GM12874 (cell line): ENCODE results near the gene SCAF8.

ENCODE experiments used
- TF ChIP-seq, protein P1 (sequence below): IDR thresholded peaks from 2 replicates; pipeline ENCODE4 v1.5.1; 2011; ENCODE audit warnings: low read depth, mild to moderate bottlenecking, control low read depth, low read length, moderate library complexity; ENCODE audit not compliant: insufficient read depth

Gene SCAF8

DNA sequence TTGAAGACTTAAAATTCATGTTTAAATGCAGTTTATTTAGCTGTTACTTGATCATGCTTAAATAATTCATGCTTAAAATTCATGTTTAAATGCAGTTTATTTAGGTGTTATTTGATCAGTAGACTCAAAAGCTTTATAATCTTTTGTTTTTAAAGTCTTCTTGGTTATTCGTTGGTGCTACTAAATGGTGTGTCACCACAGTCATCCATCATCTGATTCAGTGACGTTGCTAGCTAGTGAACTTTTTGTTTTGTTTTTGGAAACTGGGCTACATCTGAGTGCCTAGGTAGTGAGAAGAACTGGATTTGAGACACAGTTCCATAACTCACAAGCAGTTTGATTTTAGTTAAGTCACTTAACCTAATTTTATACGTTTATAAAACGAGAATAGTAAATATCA, 20.9 kb downstream of the SCAF8 start:
- TF ChIP-seq, protein P1, sequence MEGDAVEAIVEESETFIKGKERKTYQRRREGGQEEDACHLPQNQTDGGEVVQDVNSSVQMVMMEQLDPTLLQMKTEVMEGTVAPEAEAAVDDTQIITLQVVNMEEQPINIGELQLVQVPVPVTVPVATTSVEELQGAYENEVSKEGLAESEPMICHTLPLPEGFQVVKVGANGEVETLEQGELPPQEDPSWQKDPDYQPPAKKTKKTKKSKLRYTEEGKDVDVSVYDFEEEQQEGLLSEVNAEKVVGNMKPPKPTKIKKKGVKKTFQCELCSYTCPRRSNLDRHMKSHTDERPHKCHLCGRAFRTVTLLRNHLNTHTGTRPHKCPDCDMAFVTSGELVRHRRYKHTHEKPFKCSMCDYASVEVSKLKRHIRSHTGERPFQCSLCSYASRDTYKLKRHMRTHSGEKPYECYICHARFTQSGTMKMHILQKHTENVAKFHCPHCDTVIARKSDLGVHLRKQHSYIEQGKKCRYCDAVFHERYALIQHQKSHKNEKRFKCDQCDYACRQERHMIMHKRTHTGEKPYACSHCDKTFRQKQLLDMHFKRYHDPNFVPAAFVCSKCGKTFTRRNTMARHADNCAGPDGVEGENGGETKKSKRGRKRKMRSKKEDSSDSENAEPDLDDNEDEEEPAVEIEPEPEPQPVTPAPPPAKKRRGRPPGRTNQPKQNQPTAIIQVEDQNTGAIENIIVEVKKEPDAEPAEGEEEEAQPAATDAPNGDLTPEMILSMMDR = no peak

DNA sequence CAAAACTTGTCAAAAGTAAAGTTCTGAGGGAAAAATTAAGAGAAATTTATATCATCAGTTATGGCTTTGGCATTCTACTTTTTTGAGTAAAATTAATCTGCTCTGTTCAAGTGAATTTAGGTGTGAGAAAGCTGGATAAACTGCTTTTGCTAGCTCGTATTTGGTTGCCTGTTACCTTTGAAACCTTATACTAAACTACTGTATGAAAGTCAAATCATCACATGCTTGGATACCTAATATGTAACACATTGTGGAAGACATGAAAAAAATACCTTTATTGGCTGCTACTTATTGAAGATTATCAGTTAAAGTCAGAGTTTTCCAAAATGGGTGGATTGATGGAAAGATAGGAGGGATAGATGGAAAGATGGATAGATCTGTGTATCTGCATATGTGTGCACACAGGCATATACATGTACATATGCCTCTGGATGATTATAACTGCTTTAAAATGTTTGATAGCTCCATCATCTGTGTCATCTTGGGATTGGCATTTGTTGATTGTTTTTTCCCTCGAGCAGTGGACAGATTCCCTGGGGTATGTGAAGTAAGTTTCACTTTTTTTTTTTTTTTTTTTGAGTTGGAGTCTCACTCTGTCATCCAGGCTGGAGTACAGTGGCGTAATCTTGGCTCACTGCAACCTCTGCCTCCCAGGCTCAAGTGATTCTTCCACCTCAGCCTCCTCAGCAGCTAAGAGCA, 24.3 kb downstream of the SCAF8 start:
- TF ChIP-seq, protein P1 = no peak

DNA sequence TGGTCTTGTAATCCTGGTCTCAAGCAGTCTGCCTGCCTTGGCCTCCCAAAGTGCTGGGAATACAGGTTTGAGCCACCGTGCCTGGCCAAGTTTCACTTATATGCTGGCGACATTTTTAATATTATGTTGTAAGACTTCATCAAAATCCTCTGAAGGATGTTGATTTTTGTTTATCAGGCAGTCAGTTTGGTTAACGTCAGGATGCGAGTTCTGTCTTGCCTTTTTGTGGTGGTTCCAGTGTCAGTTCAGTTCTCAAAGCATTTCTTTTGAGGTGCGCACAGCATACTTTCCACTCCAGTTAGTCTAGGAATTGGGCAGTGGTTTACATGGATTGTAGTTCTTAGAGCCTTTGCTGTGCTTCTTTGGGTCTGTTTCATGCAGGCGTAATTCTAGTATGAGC, 24.9 kb downstream of the SCAF8 start:
- TF ChIP-seq, protein P1 = no peak

DNA sequence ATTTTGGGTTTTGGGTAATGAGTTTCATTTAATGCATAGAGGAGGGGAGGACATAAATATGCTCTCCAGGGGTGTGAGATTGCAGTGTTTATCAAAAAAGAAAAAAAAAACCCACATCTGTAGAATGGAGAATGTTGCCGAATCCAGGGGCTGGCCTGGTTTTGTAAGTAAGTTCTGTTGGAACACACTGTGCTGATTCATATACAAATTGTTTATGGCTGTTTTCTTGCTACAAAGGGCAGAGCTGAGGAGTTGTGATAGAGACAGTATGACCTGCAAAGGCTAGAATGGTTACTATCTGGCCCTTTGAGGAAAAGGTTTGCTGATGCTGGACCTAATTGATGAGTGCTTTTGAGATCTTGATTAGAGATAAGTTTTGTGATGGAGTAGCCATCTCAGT, 30.4 kb downstream of the SCAF8 start:
- TF ChIP-seq, protein P1 = no peak

DNA sequence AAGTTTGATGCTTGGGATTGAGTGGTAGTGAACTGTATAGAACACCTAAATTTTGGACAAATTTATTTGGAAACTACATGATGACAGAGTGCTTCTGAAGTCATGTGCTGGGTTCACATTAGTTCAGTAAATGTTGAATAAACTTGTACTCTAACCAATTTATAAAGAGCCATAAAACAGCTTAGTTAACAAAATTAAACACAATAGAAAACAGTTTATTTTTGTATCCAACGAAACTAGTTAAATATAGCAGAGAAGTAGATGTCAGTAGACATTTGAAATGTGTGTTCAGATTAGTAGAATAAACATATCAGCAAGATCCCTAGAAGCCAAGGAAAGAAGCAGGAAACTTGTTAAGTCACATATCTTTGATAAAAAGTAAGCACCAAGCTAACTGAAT, 32.1 kb downstream of the SCAF8 start:
- TF ChIP-seq, protein P1 = no peak

DNA sequence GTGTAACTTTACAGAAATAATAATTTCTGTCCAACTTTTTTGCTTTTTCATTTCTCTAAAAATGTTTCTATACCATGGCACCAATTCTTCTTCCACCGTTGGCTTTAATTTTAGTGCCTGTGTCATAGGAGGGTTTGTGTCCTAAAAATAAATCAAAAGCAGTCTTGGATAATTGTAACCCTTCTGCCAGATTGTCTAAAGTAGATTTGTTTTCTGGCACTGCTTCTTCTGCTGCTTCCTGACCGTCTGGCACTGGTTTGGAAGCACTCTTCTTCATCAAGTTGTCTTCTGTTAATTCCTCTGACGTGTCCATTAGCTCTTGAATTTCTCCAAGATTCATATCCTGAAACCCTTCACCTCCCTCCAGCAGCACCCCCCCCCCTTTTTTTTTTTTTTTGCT, 33.1 kb downstream of the SCAF8 start:
- TF ChIP-seq, protein P1 = no peak

DNA sequence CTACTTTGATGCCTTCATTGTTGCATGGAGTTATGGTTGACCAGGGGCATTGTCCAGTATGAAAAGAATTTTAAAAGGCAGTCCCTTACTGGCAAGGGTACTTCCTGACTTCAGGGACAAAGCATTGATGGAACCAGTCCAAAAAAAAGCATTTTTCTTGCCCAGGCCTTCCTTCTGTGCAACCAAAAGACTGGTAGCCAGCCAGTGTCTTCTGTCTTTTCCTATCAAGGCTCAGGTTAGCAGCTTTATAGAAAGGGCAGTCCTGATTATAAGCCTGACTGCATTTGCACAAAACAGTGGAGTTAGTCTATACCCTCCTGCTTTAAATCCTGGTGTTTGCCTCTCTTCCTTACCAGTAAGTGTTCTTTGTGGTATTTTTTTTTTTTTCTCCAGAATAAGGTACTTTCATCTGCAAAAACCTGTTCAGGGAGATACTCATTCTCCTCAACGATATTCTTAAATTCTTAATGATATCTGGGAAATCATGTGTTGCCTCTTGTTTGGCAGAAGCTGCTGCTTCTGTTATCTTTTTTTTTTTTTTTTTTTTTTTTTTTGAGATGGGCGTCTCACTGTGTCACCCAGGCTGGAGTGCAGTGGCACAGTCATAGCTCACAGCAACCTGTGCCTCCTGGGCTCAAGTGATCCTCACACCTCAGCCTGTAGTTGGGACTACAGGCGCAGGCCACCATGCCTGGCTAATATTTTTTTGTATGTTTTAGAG, 33.9 kb downstream of the SCAF8 start:
- TF ChIP-seq, protein P1 = no peak
